Stimulated activated CD8-positive, alpha-beta memory T cell treated with anti-CD3 and anti-CD28 coated beads, Interleukin-7, amount 100 ng/mL, for 24 hours (primary cell): ENCODE measurements around the gene FBXW12.
"Not testable (repeated sequence)": the region's sequence is repeated elsewhere in the genome, so short reads cannot be mapped to it uniquely, and the experiment has no call there.

Experiments
- DNase-seq: peaks from one replicate; pipeline ENCODE4 v3.0.0-alpha.2; 2020; ENCODE audit warnings: low read depth

Gene FBXW12

GRCh38 chr3:48372862-48373435 is 930 bp downstream of the FBXW12 start:
- DNase-seq: no peak

GRCh38 chr3:48387634-48388033 is 15.6 kb downstream of the FBXW12 start:
- DNase-seq: no peak

GRCh38 chr3:48388966-48389365 is 16.9 kb downstream of the FBXW12 start:
- DNase-seq: no peak

GRCh38 chr3:48394391-48394790 is 22.4 kb downstream of the FBXW12 start:
- DNase-seq: no peak

- no peak for DNase-seq
Observed at GRCh38 chr3:48395714-48396113, 23.7 kb downstream of the FBXW12 start.

- DNase-seq: no peak
Observed at GRCh38 chr3:48397767-48398681, 26.0 kb downstream of the FBXW12 start.

- no peak for DNase-seq
Observed at GRCh38 chr3:48398701-48399386, 26.8 kb downstream of the FBXW12 start.

- no peak for DNase-seq
Observed at GRCh38 chr3:48399387-48400172, 27.6 kb downstream of the FBXW12 start.

GRCh38 chr3:48400824-48401433 is 28.9 kb downstream of the FBXW12 start:
- DNase-seq: peak; percentile 21

- not testable (repeated sequence) for DNase-seq
Observed at GRCh38 chr3:48401434-48401901, 29.4 kb downstream of the FBXW12 start.

GRCh38 chr3:48402281-48402732 is 30.3 kb downstream of the FBXW12 start:
- no peak for DNase-seq

- no peak for DNase-seq
Observed at GRCh38 chr3:48402907-48403306, 30.9 kb downstream of the FBXW12 start.

GRCh38 chr3:48403533-48404439 is 31.8 kb downstream of the FBXW12 start:
- no peak for DNase-seq

GRCh38 chr3:48404440-48405342 is 32.7 kb downstream of the FBXW12 start:
- no peak for DNase-seq

- no peak for DNase-seq
Observed at GRCh38 chr3:48405343-48405881, 33.4 kb downstream of the FBXW12 start.

GRCh38 chr3:48405971-48406370 is 34.0 kb downstream of the FBXW12 start:
- no peak for DNase-seq

- no peak for DNase-seq
Observed at GRCh38 chr3:48406443-48407431, 34.7 kb downstream of the FBXW12 start.
